Natural killer cell (primary cell): Measurements from ENCODE around the gene SEMA5A. TPM values are rescaled to one million over a fixed set of nuclear protein-coding genes. Genes with fewer than 3 reads are reported as not detected.

ENCODE experiments used
- ATAC-seq, 3 donors: fragments of 150-1000 bp in 2 of 3; fragments of 200-7000 bp in 1 of 3; cut with Tn5 transposase; 1 replicate in 1 of 3; 2 replicates in 2 of 3; pipeline ENCODE4 v1.10.0; 2021; ENCODE audit warnings: mild to moderate bottlenecking in 2 of 3, moderate library complexity in 2 of 3
- DNase-seq, 2 donors: peaks; one replicate each; pipeline versions ENCODE4 v3.0.0 to v3.0.0-alpha.2; 2013 to 2021; ENCODE audit warnings: mixed read lengths in 1 of 2
- H3K27ac ChIP-seq: one replicate; pipeline ENCODE4 v1.5.1; 2013; ENCODE audit warnings: mild to moderate bottlenecking, low read length
- H3K27me3 ChIP-seq: one replicate; pipeline ENCODE4 v1.6.1; 2013; ENCODE audit warnings: low read length; ENCODE audit not compliant: control insufficient read depth, insufficient read depth
- H3K36me3 ChIP-seq: one replicate; pipeline ENCODE4 v1.6.1; 2013; ENCODE audit warnings: low read length; ENCODE audit not compliant: control insufficient read depth, insufficient read depth
- H3K4me1 ChIP-seq: one replicate; pipeline ENCODE4 v1.6.1; 2013; ENCODE audit warnings: low read length; ENCODE audit not compliant: control insufficient read depth, insufficient read depth
- H3K4me3 ChIP-seq: one replicate; pipeline ENCODE4 v1.5.1; 2013; ENCODE audit warnings: low read length
- H3K9me3 ChIP-seq: one replicate; pipeline ENCODE4 v1.6.1; 2013; ENCODE audit warnings: low read length; ENCODE audit not compliant: control insufficient read depth, insufficient read depth
- H3K27ac Mint-ChIP-seq, 2 donors: one replicate each; pipeline ENCODE4 v1.8.0; 2022; ENCODE audit warnings: mild to moderate bottlenecking in 2 of 2, mixed read lengths in 2 of 2, moderate library complexity in 1 of 2
- H3K27me3 Mint-ChIP-seq, 2 donors: one replicate each; pipeline ENCODE4 v1.8.0; 2022; ENCODE audit warnings: low read depth in 2 of 2, mixed read lengths in 2 of 2
- H3K36me3 Mint-ChIP-seq: one replicate; pipeline ENCODE4 v1.8.0; 2022; ENCODE audit warnings: mixed read lengths
- H3K4me1 Mint-ChIP-seq, 2 donors: one replicate each; pipeline ENCODE4 v1.8.0; 2022; ENCODE audit warnings: mixed read lengths in 2 of 2
- H3K4me3 Mint-ChIP-seq: one replicate; pipeline ENCODE4 v1.8.0; 2022; ENCODE audit warnings: mild to moderate bottlenecking, moderate library complexity, mixed read lengths
- H3K9me3 Mint-ChIP-seq, 2 donors: one replicate each; pipeline ENCODE4 v1.8.0; 2022; ENCODE audit warnings: mixed read lengths in 2 of 2
- CTCF ChIP-seq: fragments of 200-600 bp; IDR thresholded peaks from one replicate; pipeline ENCODE4 v1.8.0; 2022; ENCODE audit warnings: antibody characterized with exemption
- WGBS: methylation state at CpG from one replicate; pipeline ENCODE4 v1.1.7; 2013; ENCODE audit warnings: missing lambda C conversion rate; ENCODE audit not compliant: insufficient coverage; 5-methylcytosine and 5-hydroxymethylcytosine counted together
- intact Hi-C: fragments of 100-400 bp; cut with micrococcal nuclease; formaldehyde crosslinking; loops from one replicate; pipeline ENCODE4 v1.14.2; 2022
- total RNA-seq, 4 donors: library from RNA; stranded (reverse); fragments of 120-200 nt in 1 of 4; gene quantifications; one replicate each; pipeline versions ENCODE4 v1.2.3 to v1.2.4, GENCODE V29; 2013 to 2022

SEMA5A gene
- total RNA-seq, 3 donors from 2014 or later (not counting 1 experiment from before 2014, with no cell fraction given), result 0.15 TPM; not detected in 2

- peaks cover 13 to 26% of the 10 kb centered on the region in 2 donors for H3K9me3 Mint-ChIP-seq
- Histone ChIP-seq H3K4me3 (no peak overlapping the region), H3K9me3 (peaks cover 8% of the 10 kb centered on the region), H3K27me3 (no peaks in the 10 kb centered on the region), H3K27ac (no peak overlapping the region), H3K4me1 (no peaks in the 10 kb centered on the region), H3K36me3 (no peaks in the 10 kb centered on the region)
- H3K4me1 Mint-ChIP-seq, result no peaks in the 10 kb centered on the region
- no CpG with 5 or more reads among the region's 2 CpGs for WGBS
- DNase-seq (no peak), ATAC-seq (no peak)
- H3K27ac Mint-ChIP-seq, result no peak overlapping the region
- H3K27me3 Mint-ChIP-seq, result no peaks in the 10 kb centered on the region
- H3K4me3 Mint-ChIP-seq, result no peak overlapping the region
- intact Hi-C loops, result no loop called here
- TF ChIP-seq CTCF, result no peak
- peaks cover 11% of the 10 kb centered on the region for H3K36me3 Mint-ChIP-seq
Observed at GRCh38 chr5:9445826-9446388, 100.0 kb downstream of the SEMA5A start.

- peaks cover 8% of the 10 kb centered on the region for H3K9me3 ChIP-seq
- intact Hi-C loops, result no loop called here
- Mint-ChIP-seq H3K27ac (no peak overlapping the region), H3K9me3 (peaks cover 13 to 22% of the 10 kb centered on the region in 2 donors), H3K4me1 (no peaks in the 10 kb centered on the region), H3K4me3 (no peak overlapping the region), H3K36me3 (peaks cover 11% of the 10 kb centered on the region), H3K27me3 (no peaks in the 10 kb centered on the region)
- H3K27ac ChIP-seq, result no peak overlapping the region
- DNase-seq (no peak), ATAC-seq (no peak)
- no peak for TF ChIP-seq CTCF
- H3K4me1 ChIP-seq, result no peaks in the 10 kb centered on the region
- no peaks in the 10 kb centered on the region for H3K27me3 ChIP-seq
- 100% methylated on average over 1 of the region's 3 CpGs for WGBS
- H3K4me3 ChIP-seq, result no peak overlapping the region
- H3K36me3 ChIP-seq, result no peaks in the 10 kb centered on the region
Observed at GRCh38 chr5:9444346-9444745, 101.5 kb downstream of the SEMA5A start.

GRCh38 chr5:9441610-9442009 is 104.3 kb downstream of the SEMA5A start:
- 91% methylated on average over 2 of the region's 2 CpGs for WGBS
- Mint-ChIP-seq H3K27ac (no peak overlapping the region), H3K27me3 (no peaks in the 10 kb centered on the region), H3K4me3 (no peak overlapping the region), H3K9me3 (peaks cover 11 to 15% of the 10 kb centered on the region in 2 donors), H3K4me1 (no peaks in the 10 kb centered on the region), H3K36me3 (no peaks in the 10 kb centered on the region)
- no peak overlapping the region for H3K27ac ChIP-seq
- ATAC-seq (no peak), DNase-seq (no peak)
- no peaks in the 10 kb centered on the region for H3K27me3 ChIP-seq
- intact Hi-C loops, result no loop called here
- no peak for TF ChIP-seq CTCF
- no peak overlapping the region for H3K4me3 ChIP-seq
- H3K36me3 ChIP-seq, result no peaks in the 10 kb centered on the region
- H3K9me3 ChIP-seq, result peaks cover 17% of the 10 kb centered on the region
- no peaks in the 10 kb centered on the region for H3K4me1 ChIP-seq

- H3K27me3 Mint-ChIP-seq, result no peaks in the 10 kb centered on the region
- H3K9me3 ChIP-seq, result peaks cover 17% of the 10 kb centered on the region
- H3K36me3 Mint-ChIP-seq, result no peaks in the 10 kb centered on the region
- no peaks in the 10 kb centered on the region for H3K36me3 ChIP-seq
- no peak for DNase-seq
- ATAC-seq, result no peak
- H3K9me3 Mint-ChIP-seq, result peaks cover 11 to 15% of the 10 kb centered on the region in 2 donors
- H3K4me1 ChIP-seq, result no peaks in the 10 kb centered on the region
- 86% methylated on average over 2 of the region's 2 CpGs for WGBS
- no peak overlapping the region for H3K4me3 ChIP-seq
- TF ChIP-seq CTCF, result no peak
- H3K4me3 Mint-ChIP-seq, result no peak overlapping the region
- intact Hi-C loops, result no loop called here
- H3K4me1 Mint-ChIP-seq, result no peaks in the 10 kb centered on the region
- no peak overlapping the region for H3K27ac ChIP-seq
- H3K27ac Mint-ChIP-seq, result no peak overlapping the region
- H3K27me3 ChIP-seq, result no peaks in the 10 kb centered on the region
Observed at GRCh38 chr5:9440517-9440916, 105.4 kb downstream of the SEMA5A start.
